Measurements from ENCODE around the gene C5orf47. TPM values are rescaled to one million over a fixed set of nuclear protein-coding genes. Genes with fewer than 3 reads are reported as not detected.
A peak's percentile ranks its signal among the peaks of the same experiment; 100 is the strongest.

Gene C5orf47
- total and polyA plus RNA-seq, 10 donors, result 0.13 to 0.43 (median 0.22) TPM; not detected in 5

GRCh38 chr5:173974688-173975239, 14.2 kb upstream of the C5orf47 start:
- peaks cover 0 to 16% (median 0%) of the 10 kb centered on the region in 7 donors for H3K27me3 ChIP-seq (replicated peaks in 1 of 7)
- no peaks in the 10 kb centered on the region for H3K36me3 ChIP-seq
- H3K9me3 ChIP-seq, result no peaks in the 10 kb centered on the region
- peaks cover 3 to 17% (median 13%) of the 10 kb centered on the region in 6 donors for H3K4me1 ChIP-seq
- no peak overlapping the region for H3K4me3 ChIP-seq
- H3K27ac ChIP-seq, result no peak overlapping the region
- TF ChIP-seq CTCF (IDR thresholded peaks at IDR 0.05 in 8 of 11, conservative IDR thresholded peaks at IDR 0.05 in 3 of 11) (no peak), POLR2A (IDR thresholded peaks at IDR 0.05) (no peak), POLR2AphosphoS5 (IDR thresholded peaks at IDR 0.05) (no peak)
- 53 to 74% (median 63%) methylated on average over 5 of the region's 5 CpGs for WGBS, 5 donors
- intact Hi-C loops (cut with DNase I; ENCODE audit: low total_unique reads), result no loop called here
- DNase-seq, result no peak

- intact Hi-C loops (cut with DNase I; ENCODE audit: low total_unique reads), result no loop called here
- 65 to 78% (median 71%) methylated on average over 4 to 5 of the region's 5 CpGs for WGBS, 5 donors
Observed at GRCh38 chr5:173981185-173981761, 7.7 kb upstream of the C5orf47 start.

GRCh38 chr5:173984218-173984617, 4.8 kb upstream of the C5orf47 start:
- Histone ChIP-seq H3K27ac (no peak overlapping the region), H3K36me3 (no peaks in the 10 kb centered on the region), H3K4me1 (no peaks in the 10 kb centered on the region), H3K9me3 (peaks cover 0 to 8% (median 4%) of the 10 kb centered on the region in 8 donors), H3K27me3 (replicated peaks in 1 of 7) (peaks cover 0 to 32% (median 2%) of the 10 kb centered on the region in 7 donors), H3K4me3 (no peak overlapping the region)
- intact Hi-C loops (cut with DNase I; ENCODE audit: low total_unique reads), result no loop called here
- 52 to 67% (median 56%) methylated on average over 4 of the region's 4 CpGs for WGBS, 5 donors
- no peak for DNase-seq
- peak in 1 of 11 experiments; percentile 7 for TF ChIP-seq CTCF (IDR thresholded peaks at IDR 0.05 in 8 of 11, conservative IDR thresholded peaks at IDR 0.05 in 3 of 11)
- no peak for TF ChIP-seq POLR2A (IDR thresholded peaks at IDR 0.05)

More at GRCh38 chr5:173981185-173981761, 7.7 kb upstream of the C5orf47 start:
- H3K4me1 ChIP-seq, result no peaks in the 10 kb centered on the region
- peaks cover 0 to 38% (median 2%) of the 10 kb centered on the region in 7 donors for H3K27me3 ChIP-seq (replicated peaks in 1 of 7)
- no peak overlapping the region for H3K4me3 ChIP-seq
- H3K27ac ChIP-seq, result no peak overlapping the region
- peaks cover 0 to 7% (median 4%) of the 10 kb centered on the region in 8 donors for H3K9me3 ChIP-seq
- TF ChIP-seq POLR2AphosphoS5 (IDR thresholded peaks at IDR 0.05) (no peak), POLR2A (IDR thresholded peaks at IDR 0.05) (no peak), CTCF (IDR thresholded peaks at IDR 0.05 in 8 of 11, conservative IDR thresholded peaks at IDR 0.05 in 3 of 11) (no peak)
- DNase-seq, result no peak
- H3K36me3 ChIP-seq, result no peaks in the 10 kb centered on the region

- no peak overlapping the region for H3K27ac ChIP-seq
- intact Hi-C loops (cut with DNase I; ENCODE audit: low total_unique reads), result no loop called here
- DNase-seq, result no peak
- peaks cover 0 to 21% (median 0%) of the 10 kb centered on the region in 7 donors for H3K27me3 ChIP-seq (replicated peaks in 1 of 7)
- TF ChIP-seq POLR2A (IDR thresholded peaks at IDR 0.05), result no peak
- no peak for TF ChIP-seq CTCF (IDR thresholded peaks at IDR 0.05 in 8 of 11, conservative IDR thresholded peaks at IDR 0.05 in 3 of 11)
- TF ChIP-seq POLR2AphosphoS5 (IDR thresholded peaks at IDR 0.05), result no peak
- peaks cover 0 to 5% (median 0%) of the 10 kb centered on the region in 8 donors for H3K9me3 ChIP-seq
- WGBS, 5 donors, result 93 to 94% (median 94%) methylated on average over 31 to 41 of the region's 41 CpGs
- H3K4me3 ChIP-seq, result no peak overlapping the region
- H3K4me1 ChIP-seq, result no peaks in the 10 kb centered on the region
- H3K36me3 ChIP-seq, result no peaks in the 10 kb centered on the region
Observed at GRCh38 chr5:173989432-173990082, 587 bp downstream of the C5orf47 start.

Measured in spleen (tissue), 11 donors.